ENCODE data around the gene PAX5.

The PAX5 gene

DNA sequence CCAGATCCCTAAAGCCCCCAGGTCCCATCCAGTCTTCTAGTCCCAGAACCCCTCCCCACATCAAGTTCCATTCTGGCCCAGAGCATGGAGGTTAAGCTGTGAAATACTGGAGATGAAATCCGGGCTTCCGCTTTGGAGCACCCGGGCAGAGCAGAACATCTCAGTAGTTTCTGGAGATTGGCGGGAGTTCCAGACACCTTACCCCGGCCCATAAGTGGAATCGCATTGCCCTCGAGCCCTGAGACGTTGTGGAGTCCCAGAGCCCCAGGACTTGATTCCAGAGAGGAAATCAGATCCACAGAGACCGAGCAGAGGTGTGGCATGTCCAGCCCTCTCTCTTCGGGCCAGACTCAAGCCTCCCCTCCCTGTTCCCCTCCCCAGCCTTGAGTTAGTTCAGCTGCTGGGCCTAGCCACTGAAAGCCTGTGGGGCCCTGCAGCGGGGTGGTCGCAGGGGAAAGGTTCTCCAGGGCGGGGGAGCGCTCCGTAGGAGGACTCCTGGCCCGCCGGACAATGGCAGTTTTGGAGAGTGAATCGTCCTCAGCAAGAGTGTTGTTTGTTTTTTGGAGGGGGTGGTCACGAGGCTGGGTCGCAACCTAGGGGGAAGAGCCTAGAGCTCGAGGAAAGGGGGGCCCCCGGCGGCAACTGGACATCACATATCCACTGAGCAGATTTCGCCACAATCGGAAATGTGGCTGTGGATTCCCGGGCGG lies 1.0 kb upstream of the PAX5 start:
- peak overlapping the region; percentile 84 to 94 (median 92) for H3K27ac ChIP-seq
- H3K9me3 ChIP-seq (replicated peaks in 1 of 11): no peaks in the 10 kb centered on the region; a peak in 1 of 22 replicates
- H3K4me1 ChIP-seq: peaks cover 33 to 98% (median 60%) of the 10 kb centered on the region in 10 experiments
- no peak for TF ChIP-seq Cebpa-rat (IDR thresholded peaks at IDR 0.05)
- H3K9ac ChIP-seq: peak overlapping the region; percentile 81 to 93 (median 90)
- H3K27me3 ChIP-seq: peaks cover 100% of the 10 kb centered on the region in 11 experiments
- peak overlapping the region; percentile 78 to 98 (median 95) for H3K4me2 ChIP-seq
- no peaks in the 10 kb centered on the region for H3K36me3 ChIP-seq
- peaks cover 0 to 75% (median 58%) of the 10 kb centered on the region in 11 experiments; a peak in 17 of 22 replicates for H4K20me1 ChIP-seq
- peak overlapping the region; percentile 57 to 84 (median 79) for H3K4me3 ChIP-seq

DNA sequence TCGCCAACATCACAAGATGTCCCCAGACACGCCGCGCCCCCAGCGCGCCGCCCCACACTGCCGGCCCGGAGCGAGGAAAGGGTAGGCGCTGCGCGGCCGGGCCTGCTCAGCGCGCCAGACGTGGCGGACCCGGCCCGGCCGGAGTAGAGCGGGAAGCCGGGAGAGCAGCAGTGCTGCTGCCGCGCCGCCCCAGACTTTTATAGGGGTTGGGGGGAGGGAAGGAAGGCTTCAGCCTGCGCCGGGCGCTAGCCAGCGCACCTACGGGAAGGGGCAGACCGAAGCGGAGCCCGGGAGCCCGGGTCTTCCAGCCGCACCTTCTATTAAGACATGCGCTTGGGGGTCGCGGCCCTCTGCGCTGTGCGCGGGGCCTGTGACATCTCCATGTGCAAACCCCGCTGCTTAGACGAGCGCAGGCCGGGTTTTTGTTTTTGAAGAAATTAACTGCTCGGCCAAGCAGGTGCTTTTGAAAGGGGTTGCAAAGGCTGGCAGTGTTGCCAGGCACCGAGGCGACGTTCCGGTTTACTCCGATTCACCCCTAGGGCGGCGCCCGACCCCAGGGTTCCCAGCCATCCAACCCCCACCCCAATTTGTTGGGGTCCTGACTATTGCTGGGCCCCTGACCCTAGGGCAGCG lies 353 bp upstream of the PAX5 start:
- peaks cover 33 to 98% (median 60%) of the 10 kb centered on the region in 10 experiments for H3K4me1 ChIP-seq
- H3K27me3 ChIP-seq: peaks cover 100% of the 10 kb centered on the region in 11 experiments
- H3K36me3 ChIP-seq: no peaks in the 10 kb centered on the region
- H3K27ac ChIP-seq: peak overlapping the region; percentile 84 to 94 (median 92)
- no peak for TF ChIP-seq Cebpa-rat (IDR thresholded peaks at IDR 0.05)
- no peaks in the 10 kb centered on the region; a peak in 1 of 22 replicates for H3K9me3 ChIP-seq (replicated peaks in 1 of 11)
- H4K20me1 ChIP-seq: peaks cover 0 to 82% (median 61%) of the 10 kb centered on the region in 11 experiments; a peak in 17 of 22 replicates
- H3K4me2 ChIP-seq: peak overlapping the region; percentile 78 to 98 (median 95)
- H3K9ac ChIP-seq: peak overlapping the region; percentile 81 to 93 (median 90)
- peak overlapping the region; percentile 57 to 84 (median 79) for H3K4me3 ChIP-seq

DNA sequence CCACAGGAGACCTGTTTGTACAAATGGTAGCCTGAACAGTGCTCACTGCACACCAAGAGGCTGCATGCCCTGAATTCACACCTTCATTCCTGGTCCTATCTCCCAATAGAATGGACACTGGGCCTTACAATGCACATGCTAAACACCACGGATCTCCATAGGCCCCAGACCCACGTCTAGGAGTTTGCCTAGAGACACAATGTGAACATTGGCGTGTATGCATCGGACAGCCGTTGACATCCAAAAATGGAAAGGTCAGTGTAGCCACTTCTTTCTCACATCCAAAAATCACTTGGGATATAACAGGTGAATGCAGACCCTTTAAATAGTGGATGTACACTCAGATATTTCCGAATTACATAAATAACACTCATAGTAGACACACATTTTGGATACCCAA lies 927 bp downstream of the PAX5 start:
- no peaks in the 10 kb centered on the region for H3K36me3 ChIP-seq
- peak overlapping the region; percentile 57 to 84 (median 79); a peak in 19 of 20 replicates for H3K4me3 ChIP-seq
- H3K27me3 ChIP-seq: peaks cover 100% of the 10 kb centered on the region in 11 experiments
- peak overlapping the region; percentile 78 to 98 (median 95) for H3K4me2 ChIP-seq
- peak overlapping the region in 9 of 11 experiments; percentile 85 to 94 (median 94); a peak in 16 of 22 replicates for H3K27ac ChIP-seq
- no peaks in the 10 kb centered on the region; a peak in 1 of 22 replicates for H3K9me3 ChIP-seq (replicated peaks in 1 of 11)
- peaks cover 0 to 90% (median 72%) of the 10 kb centered on the region in 11 experiments; a peak in 17 of 22 replicates for H4K20me1 ChIP-seq
- H3K4me1 ChIP-seq: peaks cover 40 to 98% (median 64%) of the 10 kb centered on the region in 10 experiments
- H3K9ac ChIP-seq: peak overlapping the region in 10 of 11 experiments; percentile 85 to 93 (median 90); a peak in 18 of 22 replicates
- TF ChIP-seq Cebpa-rat (IDR thresholded peaks at IDR 0.05): no peak

DNA sequence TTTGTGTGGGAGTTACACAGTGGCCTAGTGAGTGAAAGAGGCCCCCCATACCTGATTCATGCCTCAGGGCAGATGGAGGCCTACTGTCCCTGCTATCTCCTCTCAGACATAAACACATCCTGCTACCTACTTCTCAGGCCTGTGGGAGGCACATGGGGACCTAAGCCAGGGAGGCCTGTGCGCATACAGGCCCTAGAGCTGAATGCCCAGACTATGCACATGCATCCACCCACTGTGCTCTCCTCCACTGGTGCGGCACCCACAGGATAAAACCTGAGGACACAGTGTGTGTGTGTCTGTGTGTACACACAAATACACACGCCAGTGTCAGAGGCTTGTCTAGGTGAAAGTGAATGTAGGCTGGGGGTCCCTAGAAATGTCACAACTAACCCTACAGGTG lies 1.4 kb downstream of the PAX5 start:
- Histone ChIP-seq H3K4me3 (peak overlapping the region; percentile 57 to 84 (median 79); a peak in 18 of 20 replicates), H3K9ac (peak overlapping the region in 9 of 11 experiments; percentile 86 to 93 (median 91); a peak in 17 of 22 replicates), H3K27ac (peak overlapping the region in 8 of 11 experiments; percentile 85 to 94 (median 94); a peak in 15 of 22 replicates)

DNA sequence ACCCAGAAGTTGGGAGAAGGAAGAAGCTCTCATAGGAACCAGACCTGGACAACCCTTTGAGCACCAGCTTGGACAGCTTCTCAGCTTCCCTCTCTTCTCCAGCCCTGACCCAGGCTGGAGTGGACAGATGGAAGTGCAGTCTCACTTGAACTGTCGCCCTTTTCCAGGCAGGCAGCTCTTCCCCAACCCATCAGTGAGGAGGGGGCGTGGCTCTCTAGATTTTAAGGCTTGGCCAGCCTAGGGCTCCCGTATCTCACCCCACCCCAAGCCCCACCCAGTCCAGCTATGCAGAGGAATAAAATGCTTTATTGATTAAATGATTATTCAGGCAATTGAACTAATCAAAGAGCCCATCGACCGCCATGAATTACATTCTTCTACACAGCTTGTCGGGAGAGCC lies 2.2 kb downstream of the PAX5 start:
- Histone ChIP-seq H3K9ac (peak overlapping the region in 8 of 11 experiments; percentile 87 to 93 (median 92); a peak in 16 of 22 replicates), H3K9me3 (replicated peaks in 1 of 11) (no peaks in the 10 kb centered on the region; a peak in 1 of 22 replicates), H3K4me2 (peak overlapping the region; percentile 78 to 98 (median 96); a peak in 21 of 22 replicates), H4K20me1 (peaks cover 0 to 87% (median 68%) of the 10 kb centered on the region in 11 experiments; a peak in 19 of 22 replicates), H3K4me1 (peaks cover 31 to 94% (median 61%) of the 10 kb centered on the region in 10 experiments), H3K27ac (peak overlapping the region in 7 of 11 experiments; percentile 85 to 94 (median 94); a peak in 11 of 22 replicates), H3K27me3 (peaks cover 99 to 100% (median 99%) of the 10 kb centered on the region in 11 experiments), H3K36me3 (peaks cover 0 to 4% (median 0%) of the 10 kb centered on the region in 11 experiments; a peak in 2 of 22 replicates), H3K4me3 (peak overlapping the region in 8 of 10 experiments; percentile 67 to 84 (median 82); a peak in 16 of 20 replicates)
- TF ChIP-seq Cebpa-rat (IDR thresholded peaks at IDR 0.05): no peak

More for the DNA sequence above, 1.4 kb downstream of the PAX5 start:
- Histone ChIP-seq H3K27me3 (peaks cover 100% of the 10 kb centered on the region in 11 experiments), H3K4me1 (peaks cover 36 to 97% (median 64%) of the 10 kb centered on the region in 10 experiments), H3K9me3 (replicated peaks in 1 of 11) (no peaks in the 10 kb centered on the region; a peak in 1 of 22 replicates), H3K36me3 (no peaks in the 10 kb centered on the region), H4K20me1 (peaks cover 0 to 90% (median 68%) of the 10 kb centered on the region in 11 experiments; a peak in 17 of 22 replicates), H3K4me2 (peak overlapping the region; percentile 78 to 98 (median 95))
- TF ChIP-seq Cebpa-rat (IDR thresholded peaks at IDR 0.05): no peak

DNA sequence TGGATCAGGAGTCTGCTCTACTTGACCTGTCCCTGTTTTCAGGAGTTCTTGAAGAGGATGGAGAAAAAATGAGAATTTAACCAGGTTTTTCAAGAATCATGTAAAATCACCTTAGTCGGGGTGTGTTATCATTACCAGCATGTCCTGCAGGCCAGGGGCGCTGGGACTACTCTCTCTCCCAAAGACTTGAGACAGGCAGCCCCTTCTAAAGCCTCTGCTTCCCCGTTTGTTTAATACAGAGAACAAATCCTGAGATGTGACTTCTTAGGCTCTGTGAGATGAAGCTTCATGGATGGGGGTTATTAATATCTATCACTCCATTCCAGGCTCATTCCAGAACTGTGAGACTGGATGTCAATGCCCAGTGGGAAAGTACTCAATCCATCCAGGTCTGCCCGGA lies 3.0 kb downstream of the PAX5 start:
- Histone ChIP-seq H3K36me3 (peaks cover 0 to 12% (median 4%) of the 10 kb centered on the region in 11 experiments; a peak in 7 of 22 replicates), H3K9me3 (replicated peaks in 1 of 11) (peaks cover 0 to 4% (median 0%) of the 10 kb centered on the region in 11 experiments; a peak in 4 of 22 replicates), H3K27me3 (peaks cover 99 to 100% (median 99%) of the 10 kb centered on the region in 11 experiments), H3K4me1 (peaks cover 28 to 94% (median 63%) of the 10 kb centered on the region in 10 experiments), H3K4me3 (peak overlapping the region in 8 of 10 experiments; percentile 23 to 84 (median 82); a peak in 16 of 20 replicates), H3K9ac (peak overlapping the region in 9 of 11 experiments; percentile 4 to 93 (median 90); a peak in 17 of 22 replicates), H3K4me2 (peak overlapping the region; percentile 78 to 98 (median 96)), H4K20me1 (peaks cover 0 to 87% (median 71%) of the 10 kb centered on the region in 11 experiments; a peak in 20 of 22 replicates), H3K27ac (peak overlapping the region in 7 of 11 experiments; percentile 9 to 82 (median 76); a peak in 13 of 22 replicates)
- TF ChIP-seq Cebpa-rat (IDR thresholded peaks at IDR 0.05): no peak

DNA sequence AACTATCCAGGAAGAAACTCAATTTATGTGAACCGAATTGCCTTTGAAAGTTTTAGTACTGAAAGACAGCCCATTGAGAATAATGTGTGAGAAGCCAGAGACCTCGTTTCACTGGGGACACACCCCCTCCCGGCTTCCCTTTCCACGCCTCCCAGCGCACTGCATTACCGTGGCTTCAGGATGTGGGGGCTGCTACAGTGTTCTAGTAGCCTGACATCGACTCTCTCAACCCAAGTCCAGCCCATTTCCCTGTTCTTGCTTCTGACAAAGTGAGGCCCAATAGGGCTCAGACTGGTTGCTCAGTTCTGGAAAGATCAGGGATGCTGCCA lies 3.5 kb downstream of the PAX5 start:
- Histone ChIP-seq H3K27ac (peak overlapping the region in 9 of 11 experiments; percentile 20 to 82 (median 69); a peak in 16 of 22 replicates), H3K36me3 (peaks cover 0 to 17% (median 4%) of the 10 kb centered on the region in 11 experiments; a peak in 7 of 22 replicates), H3K27me3 (peaks cover 99 to 100% (median 99%) of the 10 kb centered on the region in 11 experiments), H3K9me3 (replicated peaks in 1 of 11) (peaks cover 0 to 8% (median 0%) of the 10 kb centered on the region in 11 experiments; a peak in 4 of 22 replicates), H3K4me2 (peak overlapping the region; percentile 78 to 98 (median 96)), H4K20me1 (peaks cover 0 to 87% (median 69%) of the 10 kb centered on the region in 11 experiments; a peak in 20 of 22 replicates), H3K4me3 (peak overlapping the region; percentile 56 to 84 (median 79)), H3K4me1 (peaks cover 28 to 93% (median 64%) of the 10 kb centered on the region in 10 experiments), H3K9ac (peak overlapping the region in 9 of 11 experiments; percentile 52 to 93 (median 88); a peak in 17 of 22 replicates)
- TF ChIP-seq Cebpa-rat (IDR thresholded peaks at IDR 0.05): no peak
